Measurements from ENCODE around the gene RRP1B. TPM values are rescaled to one million over a fixed set of nuclear protein-coding genes. Genes with fewer than 3 reads are reported as not detected.

The RRP1B gene
- total and polyA plus RNA-seq, 9 of the 15 experiments (the other 6 are each of a cell fraction or from before 2014, with no cell fraction given) = 6.8 to 66.6 (median 41.9) TPM

- no peak for TF ChIP-seq ZNF143 (CRISPR knock-in tag; IDR thresholded peaks at IDR 0.05)
- no peak for TF ChIP-seq MCM7 (IDR thresholded peaks at IDR 0.05)
- no peak for TF ChIP-seq ZNF232 (CRISPR knock-in tag; IDR thresholded peaks at IDR 0.05)
- no peak for TF ChIP-seq CREBBP (IDR thresholded peaks at IDR 0.05; ENCODE audit: low read depth, low read length)
- no peak for TF ChIP-seq BRF2 (IDR thresholded peaks at IDR 0.05; ENCODE audit: borderline replicate concordance, insufficient read depth, insufficient read length)
- no peak for TF ChIP-seq ZNF586 (CRISPR knock-in tag; conservative IDR thresholded peaks at IDR 0.05)
- TF ChIP-seq ZNF57 (CRISPR knock-in tag; IDR thresholded peaks at IDR 0.05) = no peak
- no peak for TF ChIP-seq HOXB6 (CRISPR knock-in tag; IDR thresholded peaks at IDR 0.05; ENCODE audit: borderline replicate concordance)
- no peak for TF ChIP-seq SREBF2 (CRISPR knock-in tag; IDR thresholded peaks at IDR 0.05)
- TF ChIP-seq KLF1 (tag; IDR thresholded peaks at IDR 0.05) = peak; percentile 68
- no peak for TF ChIP-seq ARID3A (IDR thresholded peaks at IDR 0.05; ENCODE audit: borderline replicate concordance, low read depth, low read length)
- peak; percentile 52 to 62; a peak in 3 of 4 replicates for TF ChIP-seq KDM1A (IDR thresholded peaks at IDR 0.05)
- no peak for TF ChIP-seq ZHX1 (conservative IDR thresholded peaks at IDR 0.05; ENCODE audit: low read length)
- no peak for TF ChIP-seq MEF2D (tag; conservative IDR thresholded peaks at IDR 0.05; ENCODE audit: low read depth)
- TF ChIP-seq RBBP5 (IDR thresholded peaks at IDR 0.05; ENCODE audit: borderline replicate concordance, insufficient read depth, low read length, poor library complexity, severe bottlenecking) = no peak
- TF ChIP-seq ZNF3 (CRISPR knock-in tag; IDR thresholded peaks at IDR 0.05) = no peak
- TF ChIP-seq USF1 (CRISPR knock-in tag; IDR thresholded peaks at IDR 0.05) = no peak
- no peak for TF ChIP-seq SMAD4 (CRISPR knock-in tag; conservative IDR thresholded peaks at IDR 0.05)
- TF ChIP-seq CREB3L1 (IDR thresholded peaks at IDR 0.05; ENCODE audit: borderline replicate concordance, low read depth) = no peak
Measured at GRCh38 chr21:43712268-43712942, 53.0 kb downstream of the RRP1B start (continued).

Measured in K562 (cell line).